ENCODE data around the gene P4HA3. TPM values are rescaled to one million over a fixed set of nuclear protein-coding genes. Genes with fewer than 3 reads are reported as not detected.

P4HA3 gene
- total RNA-seq, 1 experiment from 2014 or later, result 2.2 TPM

DNA sequence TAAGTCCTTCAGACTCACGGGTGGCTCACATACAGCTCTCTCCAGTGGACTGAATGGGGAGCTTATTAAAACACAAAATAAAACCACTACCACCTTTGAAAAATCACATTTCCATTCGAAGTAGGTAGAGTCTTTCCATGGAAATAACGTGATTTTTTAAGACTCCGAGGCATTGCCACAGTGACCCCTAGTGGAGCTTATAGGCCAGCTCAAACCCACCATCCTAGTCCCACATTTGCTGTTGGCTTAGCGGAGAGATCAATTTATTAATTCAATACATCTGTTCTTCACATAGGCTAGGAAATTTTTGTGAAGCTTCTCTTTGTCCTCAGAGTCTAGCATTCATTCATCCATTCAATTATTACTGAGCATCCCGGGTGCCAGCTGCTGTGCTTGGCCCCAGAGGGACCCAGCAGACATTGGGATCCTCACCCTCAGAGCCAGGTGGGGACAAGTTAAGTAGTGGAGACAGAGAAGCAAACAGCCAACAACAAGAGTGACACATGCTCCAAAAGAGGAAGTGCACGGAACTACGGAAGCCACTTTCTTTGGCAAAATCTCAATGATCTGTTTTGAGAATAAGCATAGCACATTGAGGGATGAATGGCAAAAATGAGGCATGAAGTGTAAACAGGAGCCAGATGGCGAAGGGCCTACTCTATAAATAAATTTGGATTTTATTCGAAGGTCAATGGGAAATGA lies 10.2 kb upstream of the P4HA3 start:
- peak; percentile 69 for DNase-seq (ENCODE audit: low read depth, low spot score)
- in situ Hi-C loops (cut with HindIII; ENCODE audit: low pct_unique_long_range_greater_than_20kb, low sequenced_read_pairs), result no loop called here

DNA sequence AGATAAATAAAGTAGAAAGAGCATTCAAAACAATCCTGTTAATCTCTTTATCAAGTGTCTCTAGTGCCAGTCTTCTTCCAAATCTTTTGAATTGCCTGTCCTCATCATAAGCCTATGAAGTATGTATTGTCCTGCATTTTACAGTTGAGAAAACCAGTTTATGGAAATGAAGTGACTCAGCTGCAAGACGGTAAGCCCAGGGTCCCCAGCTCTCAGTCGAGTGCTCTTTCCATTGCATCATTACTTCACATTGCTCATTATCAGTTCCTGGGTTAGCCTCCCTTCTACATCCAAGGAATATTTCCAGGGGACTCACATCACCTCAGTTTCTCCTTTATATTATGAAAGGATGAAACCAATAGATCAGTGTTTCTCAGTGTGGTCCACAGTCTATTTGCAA lies 9.1 kb upstream of the P4HA3 start:
- no peak for DNase-seq (ENCODE audit: low read depth, low spot score)
- in situ Hi-C loops (cut with HindIII; ENCODE audit: low pct_unique_long_range_greater_than_20kb, low sequenced_read_pairs), result no loop called here

- peak; percentile 41 for DNase-seq (ENCODE audit: low read depth, low spot score)
- in situ Hi-C loops (cut with HindIII; ENCODE audit: low pct_unique_long_range_greater_than_20kb, low sequenced_read_pairs), result no loop called here
Measured at GRCh38 chr11:74319139-74319816, 7.8 kb upstream of the P4HA3 start.

DNA sequence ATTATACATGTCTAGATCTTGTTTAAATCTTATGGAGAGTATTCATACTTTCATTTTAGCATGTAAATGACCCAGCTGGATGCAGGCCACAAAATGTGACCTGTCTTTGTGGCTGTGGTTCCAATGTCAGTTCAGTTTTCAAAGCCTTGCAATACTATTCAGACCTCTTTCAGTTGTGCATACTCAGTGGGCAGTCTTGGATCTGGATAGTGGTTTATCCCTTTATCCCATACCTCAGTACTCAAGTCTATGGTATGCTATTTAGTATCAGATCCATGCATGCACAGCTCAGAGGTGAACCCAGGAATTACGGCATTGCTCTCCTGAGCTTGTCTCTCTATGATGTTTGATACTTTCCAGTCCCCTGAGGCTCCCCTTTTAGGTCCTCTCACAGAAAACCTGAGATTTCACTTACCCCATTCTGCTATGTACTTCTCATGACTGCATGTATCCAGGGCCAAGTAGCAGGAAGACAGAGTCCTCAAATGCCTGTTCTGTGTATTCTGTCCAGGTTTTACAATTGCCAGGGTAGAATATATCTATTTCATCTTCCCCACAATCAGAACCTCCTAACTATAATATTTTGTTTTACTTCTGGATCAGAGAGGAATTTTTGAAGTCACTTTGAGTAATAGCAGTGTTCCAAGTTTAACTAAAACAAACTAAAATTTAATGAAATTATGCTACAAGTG lies 6.9 kb upstream of the P4HA3 start:
- in situ Hi-C loops (cut with HindIII; ENCODE audit: low pct_unique_long_range_greater_than_20kb, low sequenced_read_pairs), result no loop called here
- no peak for DNase-seq (ENCODE audit: low read depth, low spot score)

DNA sequence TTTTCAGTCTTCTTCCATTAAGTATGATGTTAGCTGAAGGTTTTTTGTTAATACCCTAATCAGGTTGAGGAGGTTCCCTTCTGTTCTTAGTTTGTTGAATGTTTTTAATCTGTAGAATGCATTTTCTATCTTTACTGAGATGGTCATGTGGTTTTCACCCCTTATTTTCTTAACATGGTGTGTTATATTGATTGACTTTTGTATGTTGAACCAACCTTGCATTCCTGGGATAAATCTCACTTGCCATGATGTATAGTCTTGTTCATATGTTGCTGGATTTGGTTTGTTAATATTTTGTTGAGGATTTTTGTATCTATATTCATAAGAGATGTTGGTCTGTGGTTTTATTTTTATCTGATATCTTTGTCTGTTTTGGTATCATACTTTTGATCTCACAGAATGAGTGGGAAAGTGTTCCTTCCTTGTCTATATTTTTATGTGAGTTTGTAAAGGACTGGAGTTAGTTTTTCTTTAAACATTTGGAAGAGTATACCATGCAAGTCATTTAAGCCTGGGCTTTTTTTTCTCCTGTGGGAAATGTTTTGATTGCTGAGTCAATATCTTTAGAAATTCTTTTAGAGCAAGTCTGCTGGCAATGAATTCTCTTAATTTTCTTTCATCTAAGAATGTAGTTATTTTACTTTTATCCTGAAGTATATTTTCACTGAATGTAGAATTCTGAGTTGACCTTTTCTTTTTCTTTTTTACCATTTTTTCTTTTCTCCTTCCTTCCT lies 5.5 kb upstream of the P4HA3 start:
- in situ Hi-C loops (cut with HindIII; ENCODE audit: low pct_unique_long_range_greater_than_20kb, low sequenced_read_pairs), result no loop called here
- DNase-seq (ENCODE audit: low read depth, low spot score), result no peak

DNA sequence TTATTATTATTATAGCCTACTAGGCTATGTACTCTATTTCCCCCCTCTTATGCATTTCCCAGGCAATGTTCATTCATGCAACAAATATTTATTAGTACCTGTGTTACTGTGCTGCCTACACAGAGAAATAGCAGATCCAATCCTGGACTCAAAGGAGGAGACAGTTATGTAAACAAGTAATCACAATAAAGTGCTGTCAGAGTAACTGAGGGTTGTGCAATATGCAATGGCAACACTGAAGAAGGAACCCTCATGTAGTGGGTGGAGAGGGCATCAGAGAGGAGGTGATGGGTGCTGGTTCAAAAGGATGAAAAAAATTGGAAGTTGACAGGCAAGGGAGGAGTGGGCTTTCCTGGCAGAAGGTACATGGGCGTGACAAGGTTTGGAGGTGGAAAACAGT lies 886 bp upstream of the P4HA3 start:
- in situ Hi-C loops (cut with HindIII; ENCODE audit: low pct_unique_long_range_greater_than_20kb, low sequenced_read_pairs), result no loop called here
- DNase-seq (ENCODE audit: low read depth, low spot score), result no peak

DNA sequence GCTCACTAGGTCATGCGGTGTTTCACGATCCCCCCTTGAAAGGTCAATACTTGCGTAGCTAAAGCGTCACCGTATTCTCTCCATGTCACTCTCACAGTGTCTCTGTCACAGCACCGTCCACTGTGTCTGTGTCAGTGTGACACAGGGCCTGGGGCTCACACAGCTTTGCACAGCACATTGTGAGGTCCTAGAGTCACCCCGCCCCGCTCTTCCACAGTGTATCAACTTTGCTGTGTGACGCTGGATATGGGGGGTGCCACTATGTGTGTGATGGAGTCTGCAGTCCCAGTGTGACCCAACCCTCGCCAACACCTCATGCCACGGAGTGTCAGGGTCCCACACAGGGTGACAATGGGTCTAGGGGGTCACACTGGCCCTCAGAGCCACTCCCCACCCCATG lies 583 bp downstream of the P4HA3 start:
- in situ Hi-C loops (cut with HindIII; ENCODE audit: low pct_unique_long_range_greater_than_20kb, low sequenced_read_pairs), result no loop called here

DNA sequence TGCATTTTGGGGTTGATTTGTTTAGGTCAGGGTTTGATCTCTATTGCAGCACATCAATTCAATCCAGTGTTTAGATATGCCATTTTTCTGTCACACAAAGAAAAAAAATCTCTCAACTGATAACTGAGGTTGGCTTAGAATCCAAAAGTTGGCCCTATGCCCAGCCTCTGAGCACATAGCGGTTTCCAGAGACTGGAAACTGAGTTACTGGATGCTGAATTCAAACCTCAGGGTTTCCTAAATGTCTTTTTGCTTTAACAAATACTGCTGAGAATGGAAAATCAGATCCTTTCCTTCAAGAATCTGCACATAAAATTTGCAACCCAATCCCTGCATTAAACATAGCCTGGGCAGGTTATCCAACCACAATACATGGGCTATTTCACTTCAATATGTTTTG lies 4.0 kb downstream of the P4HA3 start:
- in situ Hi-C loops (cut with HindIII; ENCODE audit: low pct_unique_long_range_greater_than_20kb, low sequenced_read_pairs), result no loop called here
- DNase-seq (ENCODE audit: low read depth, low spot score), result no peak

More for the DNA sequence above, 583 bp downstream of the P4HA3 start:
- peak; percentile 34 for DNase-seq (ENCODE audit: low read depth, low spot score)

DNA sequence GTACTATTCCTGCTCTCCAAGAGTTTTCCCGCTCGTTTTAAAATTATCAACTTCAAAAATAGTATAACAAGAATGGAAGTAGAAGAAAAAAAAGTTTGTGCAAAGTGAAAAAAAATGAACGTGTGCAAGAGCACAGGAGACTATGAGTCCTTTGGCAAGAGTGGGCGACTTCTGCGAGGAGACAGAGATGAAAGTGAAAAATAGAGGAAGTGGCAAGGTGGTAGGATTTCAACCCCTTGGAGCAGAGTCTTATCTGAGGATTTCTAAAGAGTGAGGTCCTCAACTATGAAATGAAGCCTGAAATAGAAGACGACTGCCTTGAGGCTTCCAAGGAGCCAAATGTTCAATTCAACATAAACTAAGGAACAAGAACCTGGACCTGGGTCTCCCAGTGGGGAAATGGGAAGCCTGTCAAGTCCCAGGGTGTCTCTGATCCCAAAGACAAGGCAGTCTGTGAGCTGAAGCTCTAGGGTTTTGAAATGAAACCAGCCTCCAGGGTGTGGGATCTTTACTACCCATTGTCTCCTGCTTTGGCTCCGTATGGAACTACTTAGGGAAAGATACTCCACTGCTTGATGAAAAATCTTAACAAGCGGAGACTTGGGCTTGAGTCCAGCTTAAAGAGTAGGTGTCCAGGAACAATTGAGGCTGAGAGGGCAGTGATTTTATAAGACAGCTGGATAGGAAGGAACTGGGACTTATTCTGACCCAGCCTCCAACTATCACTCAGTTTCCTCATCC lies 4.8 kb downstream of the P4HA3 start:
- peak; percentile 76 for DNase-seq (ENCODE audit: low read depth, low spot score)
- in situ Hi-C loops (cut with HindIII; ENCODE audit: low pct_unique_long_range_greater_than_20kb, low sequenced_read_pairs), result no loop called here

DNA sequence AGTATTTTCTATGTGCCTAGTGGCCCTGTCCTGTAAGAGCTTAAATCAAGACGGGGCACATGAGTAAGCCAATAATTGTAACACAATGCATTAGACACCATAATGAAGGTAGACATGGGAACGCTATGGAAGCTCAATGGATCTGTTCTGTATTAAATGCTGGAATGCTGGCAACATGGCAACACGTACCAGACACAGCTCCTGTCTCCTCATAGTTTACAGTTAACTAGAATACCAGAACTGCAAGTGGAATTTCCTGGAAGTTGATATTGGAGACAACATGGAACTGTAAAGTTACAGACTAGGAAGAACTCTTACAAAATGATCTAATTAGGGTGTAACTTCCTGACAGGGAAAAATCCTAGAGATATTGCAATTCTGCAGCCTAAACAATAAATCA lies 12.4 kb downstream of the P4HA3 start:
- DNase-seq (ENCODE audit: low read depth, low spot score), result no peak
- in situ Hi-C loops (cut with HindIII; ENCODE audit: low pct_unique_long_range_greater_than_20kb, low sequenced_read_pairs), result no loop called here

GRCh38 chr11:74297484-74297883 lies 14.0 kb downstream of the P4HA3 start:
- in situ Hi-C loops (cut with HindIII; ENCODE audit: low pct_unique_long_range_greater_than_20kb, low sequenced_read_pairs), result no loop called here
- DNase-seq (ENCODE audit: low read depth, low spot score), result no peak

- DNase-seq (ENCODE audit: low read depth, low spot score), result no peak
- in situ Hi-C loops (cut with HindIII; ENCODE audit: low pct_unique_long_range_greater_than_20kb, low sequenced_read_pairs), result no loop called here
Measured at GRCh38 chr11:74288911-74289310, 22.5 kb downstream of the P4HA3 start.

DNA sequence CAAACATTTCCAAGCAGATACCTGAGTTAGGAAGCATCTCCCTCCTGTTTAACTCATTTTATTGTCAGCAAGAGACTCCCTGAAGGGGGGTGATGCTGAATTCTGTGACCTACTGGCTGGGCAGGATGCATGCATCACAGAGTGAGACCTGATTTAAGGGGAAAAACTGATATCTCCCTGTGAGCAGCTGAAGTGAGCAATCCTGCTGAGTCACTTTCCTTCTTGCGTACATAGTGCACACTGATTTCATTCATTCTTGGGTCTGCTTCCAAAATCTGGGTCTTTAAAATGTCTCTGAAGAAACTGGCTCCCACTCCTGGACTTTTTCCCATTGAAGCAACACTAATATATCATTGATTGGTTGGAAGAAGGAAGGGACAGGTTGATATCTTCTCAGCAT lies 23.3 kb downstream of the P4HA3 start:
- in situ Hi-C loops (cut with HindIII; ENCODE audit: low pct_unique_long_range_greater_than_20kb, low sequenced_read_pairs), result no loop called here
- DNase-seq (ENCODE audit: low read depth, low spot score), result peak; percentile 59

- in situ Hi-C loops (cut with HindIII; ENCODE audit: low pct_unique_long_range_greater_than_20kb, low sequenced_read_pairs), result no loop called here
- DNase-seq (ENCODE audit: low read depth, low spot score), result no peak
Measured at GRCh38 chr11:74284466-74284865, 27.0 kb downstream of the P4HA3 start.

DNA sequence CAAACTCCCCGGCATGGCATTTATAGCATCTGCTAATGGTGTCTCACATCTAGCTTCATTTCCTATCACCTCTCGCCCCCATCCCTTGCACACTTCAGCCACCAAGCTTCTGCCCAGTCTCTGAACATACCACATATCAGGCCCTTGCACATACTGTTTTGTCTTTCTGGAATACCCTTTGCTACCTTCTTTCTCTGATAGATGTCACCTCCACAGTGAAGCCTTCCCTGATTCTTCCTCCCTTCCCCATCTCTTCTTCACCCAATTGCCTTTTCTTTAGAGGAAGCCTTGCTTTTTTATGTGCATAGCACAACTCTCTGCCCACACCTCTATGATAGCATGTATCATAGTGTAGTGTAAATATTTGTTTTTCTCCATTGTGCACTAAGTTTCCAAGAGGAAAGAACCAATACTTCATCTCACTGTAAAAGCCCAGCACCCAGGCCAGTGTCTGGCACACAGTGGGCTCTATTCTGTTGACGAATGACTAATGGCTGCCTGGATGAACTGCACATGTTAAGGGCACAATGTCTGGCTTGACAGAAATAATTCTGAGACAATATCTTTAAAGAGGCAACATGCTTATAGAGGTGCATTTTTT lies 27.8 kb downstream of the P4HA3 start:
- in situ Hi-C loops (cut with HindIII; ENCODE audit: low pct_unique_long_range_greater_than_20kb, low sequenced_read_pairs), result no loop called here
- no peak for DNase-seq (ENCODE audit: low read depth, low spot score)

- DNase-seq (ENCODE audit: low read depth, low spot score), result no peak
- in situ Hi-C loops (cut with HindIII; ENCODE audit: low pct_unique_long_range_greater_than_20kb, low sequenced_read_pairs), result no loop called here
Measured at GRCh38 chr11:74282914-74283371, 28.5 kb downstream of the P4HA3 start.

- in situ Hi-C loops (cut with HindIII; ENCODE audit: low pct_unique_long_range_greater_than_20kb, low sequenced_read_pairs), result no loop called here
- DNase-seq (ENCODE audit: low read depth, low spot score), result no peak
Measured at GRCh38 chr11:74282421-74282820, 29.0 kb downstream of the P4HA3 start.
